Muscle layer of duodenum (tissue), 2 donors: ENCODE measurements around the gene SLC47A1.

Experiments used
- H3K27ac ChIP-seq: one replicate; pipeline ENCODE4 v1.7.0; 2013; ENCODE audit warnings: mild to moderate bottlenecking, low read length
- H3K27me3 ChIP-seq: one replicate; pipeline ENCODE4 v1.7.0; 2013; ENCODE audit warnings: low read depth, mild to moderate bottlenecking, control low read depth, low read length
- H3K36me3 ChIP-seq, 2 donors: one replicate each; pipeline ENCODE4 v1.7.0; 2013; ENCODE audit warnings: low read length in 2 of 2, control low read depth in 1 of 2, mild to moderate bottlenecking in 1 of 2; ENCODE audit not compliant: insufficient read depth in 2 of 2, control insufficient read depth in 1 of 2
- H3K4me1 ChIP-seq, 2 donors: one replicate each; pipeline ENCODE4 v1.7.0; 2013; ENCODE audit warnings: low read length in 2 of 2, mild to moderate bottlenecking in 2 of 2, control low read depth in 1 of 2, moderate library complexity in 1 of 2; ENCODE audit not compliant: insufficient read depth in 2 of 2, control insufficient read depth in 1 of 2
- H3K4me3 ChIP-seq, 2 donors: one replicate each; pipeline ENCODE4 v1.7.0; 2013; ENCODE audit warnings: low read length in 2 of 2, low read depth in 1 of 2, mild to moderate bottlenecking in 1 of 2
- H3K9me3 ChIP-seq, 2 donors: one replicate each; pipeline ENCODE4 v1.7.0; 2013; ENCODE audit warnings: low read length in 2 of 2, control low read depth in 1 of 2, mild to moderate bottlenecking in 1 of 2; ENCODE audit not compliant: control insufficient read depth in 1 of 2
- donor health status: healthy.

SLC47A1 gene

DNA sequence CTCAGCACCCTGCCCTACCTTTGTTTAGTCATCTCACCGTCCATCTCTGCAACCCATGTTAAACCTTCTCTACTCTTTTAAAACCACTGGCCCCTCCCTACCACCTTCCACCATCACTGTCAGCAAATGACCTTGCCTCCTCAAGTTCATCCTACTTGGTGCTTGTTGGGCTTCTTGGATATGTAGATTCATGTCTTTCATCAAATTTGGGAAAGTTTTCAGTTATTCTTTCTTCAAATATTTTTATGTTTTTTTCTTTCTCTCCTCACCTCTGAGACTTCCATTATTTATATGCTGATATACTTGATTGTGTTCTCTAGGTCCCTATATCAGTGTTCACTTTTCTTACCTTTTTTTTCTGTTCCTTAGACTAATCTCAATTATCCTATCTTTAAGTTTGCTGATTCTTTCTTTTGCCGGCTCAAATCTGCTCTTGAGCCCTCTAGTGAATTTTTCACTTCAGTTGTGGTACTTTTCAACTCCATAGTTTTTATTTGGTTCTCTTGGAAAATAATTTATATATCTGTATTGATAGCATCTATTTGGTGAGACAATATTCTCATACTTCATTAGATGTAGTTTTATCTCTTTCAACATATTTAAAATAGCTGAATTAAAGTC is 86.2 kb downstream of the SLC47A1 start:
- peaks cover 16 to 31% of the 10 kb centered on the region in 2 donors for H3K9me3 ChIP-seq
- no peaks in the 10 kb centered on the region for H3K4me1 ChIP-seq

DNA sequence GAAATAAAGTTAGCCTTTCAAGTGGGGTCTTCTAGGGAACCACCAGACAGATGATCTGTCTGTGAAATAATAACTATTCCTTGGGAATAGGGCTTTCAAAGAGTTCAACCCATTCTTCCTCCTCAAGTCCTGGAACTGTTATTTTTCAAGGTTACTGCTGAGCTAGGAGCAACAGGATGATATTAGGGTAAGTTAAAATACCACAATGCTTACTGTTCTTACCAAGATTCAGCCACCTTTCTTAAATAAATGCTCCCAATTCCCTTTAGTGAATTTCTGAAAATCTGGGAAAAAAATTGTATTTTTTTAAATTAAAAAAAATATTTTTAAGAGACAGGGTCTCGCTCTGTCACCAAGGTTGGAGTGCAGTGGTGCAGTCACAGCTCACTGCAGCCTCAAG is 88.0 kb downstream of the SLC47A1 start:
- Histone ChIP-seq H3K4me1 (no peaks in the 10 kb centered on the region), H3K36me3 (peaks cover 0 to 9% of the 10 kb centered on the region in 2 donors), H3K4me3 (no peak overlapping the region), H3K27me3 (no peaks in the 10 kb centered on the region), H3K9me3 (peaks cover 16 to 31% of the 10 kb centered on the region in 2 donors), H3K27ac (no peak overlapping the region)

More for the DNA sequence above, 86.2 kb downstream of the SLC47A1 start:
- Histone ChIP-seq H3K27me3 (no peaks in the 10 kb centered on the region), H3K4me3 (peak overlapping the region in 1 of 2 donors; percentile 24), H3K36me3 (peaks cover 0 to 9% of the 10 kb centered on the region in 2 donors), H3K27ac (no peak overlapping the region)

DNA sequence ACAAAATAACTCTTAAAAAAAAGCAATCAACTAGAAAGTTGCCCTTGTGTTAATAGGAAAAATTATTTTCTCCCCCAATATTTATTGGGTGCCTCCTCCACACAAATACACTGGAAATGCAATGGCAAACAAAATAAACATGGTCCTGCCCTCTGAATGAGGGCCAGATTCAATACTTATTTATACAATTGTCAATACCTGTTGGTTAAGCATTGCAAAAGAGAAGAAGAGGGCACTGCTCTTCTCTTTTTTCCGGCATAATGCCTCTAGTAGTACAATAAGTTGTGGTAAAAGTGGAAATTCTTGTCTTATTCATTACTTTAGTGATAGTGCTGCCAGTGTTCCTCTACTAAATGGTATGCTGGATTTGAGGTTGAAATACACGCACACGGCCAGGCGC is 92.4 kb downstream of the SLC47A1 start:
- H3K9me3 ChIP-seq = peaks cover 0 to 2% of the 10 kb centered on the region in 2 donors
- no peak overlapping the region for H3K27ac ChIP-seq
- no peaks in the 10 kb centered on the region for H3K36me3 ChIP-seq
- no peaks in the 10 kb centered on the region for H3K27me3 ChIP-seq
- H3K4me3 ChIP-seq = no peak overlapping the region
- H3K4me1 ChIP-seq = no peaks in the 10 kb centered on the region
